GM19240 (cell line): ENCODE results near the gene EMP2.
"Not testable (repeated sequence)": the region's sequence is repeated elsewhere in the genome, so short reads cannot be mapped to it uniquely, and the experiment has no call there.

Experiments
- DNase-seq: peaks from one replicate; pipeline ENCODE4 v3.0.0; 2011; ENCODE audit warnings: low spot score; ENCODE audit not compliant: insufficient read length

Gene EMP2

DNA sequence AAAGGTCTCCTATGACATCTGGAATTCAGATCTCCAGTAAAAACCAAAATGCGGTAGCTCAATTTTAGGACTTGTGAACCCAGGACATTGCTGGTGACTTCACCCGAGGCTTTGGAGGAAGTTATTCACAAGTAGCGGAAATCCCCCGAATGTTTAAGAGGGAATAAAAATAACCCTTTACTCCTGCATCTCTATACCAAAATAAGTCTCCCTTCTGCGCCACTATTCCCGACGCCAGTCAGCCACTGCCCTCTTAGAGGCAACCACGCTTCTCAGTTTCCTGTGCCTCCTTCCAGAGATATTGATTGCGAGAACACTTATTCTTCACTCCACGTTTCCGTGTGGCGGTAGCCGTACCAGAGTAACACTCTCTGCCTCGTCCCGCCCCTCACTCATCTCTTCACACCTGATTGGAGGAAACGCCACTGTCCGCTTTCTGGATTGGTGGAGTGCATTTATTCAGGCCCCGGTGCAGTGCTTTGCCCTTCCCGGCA, 27.4 kb downstream of the EMP2 start:
- DNase-seq = peak; percentile 94

DNA sequence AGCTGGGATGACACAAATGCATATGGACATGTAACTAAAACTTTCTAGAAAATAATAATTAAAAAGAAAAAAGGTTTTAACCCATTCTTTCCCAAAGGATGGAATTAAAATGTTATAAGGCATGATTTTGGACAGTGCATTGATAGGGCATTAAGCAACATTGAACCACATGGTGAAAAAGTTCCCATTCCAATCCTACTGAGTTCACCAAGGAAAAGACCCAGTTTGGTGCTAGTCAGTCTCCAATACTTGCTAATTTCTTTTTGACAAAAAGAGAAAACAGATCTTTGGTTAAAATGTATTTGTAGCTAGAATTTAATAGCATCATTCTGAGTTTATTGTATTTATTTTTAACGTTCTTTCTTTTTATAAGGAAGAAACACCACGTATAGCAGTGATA, 28.1 kb downstream of the EMP2 start:
- DNase-seq = no peak

DNA sequence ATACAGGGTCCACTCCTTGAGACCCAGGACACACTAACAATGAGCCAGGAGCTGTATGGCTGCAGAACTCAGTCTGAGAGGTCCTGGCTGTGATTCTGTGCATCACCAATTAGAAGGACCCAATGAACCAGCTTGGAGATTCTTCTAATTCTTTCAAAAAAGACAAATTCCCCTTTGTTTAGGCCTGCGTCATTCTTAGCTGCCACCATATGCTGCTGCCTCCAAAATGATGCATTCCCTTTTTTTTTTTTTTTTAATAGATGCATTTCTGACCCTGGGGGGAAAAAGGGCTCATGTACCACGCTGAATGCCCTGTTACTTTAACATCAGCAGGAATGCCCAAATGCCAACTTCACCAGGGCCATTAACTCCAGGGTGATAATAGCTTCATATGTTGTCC, 28.5 kb downstream of the EMP2 start:
- no peak for DNase-seq

DNA sequence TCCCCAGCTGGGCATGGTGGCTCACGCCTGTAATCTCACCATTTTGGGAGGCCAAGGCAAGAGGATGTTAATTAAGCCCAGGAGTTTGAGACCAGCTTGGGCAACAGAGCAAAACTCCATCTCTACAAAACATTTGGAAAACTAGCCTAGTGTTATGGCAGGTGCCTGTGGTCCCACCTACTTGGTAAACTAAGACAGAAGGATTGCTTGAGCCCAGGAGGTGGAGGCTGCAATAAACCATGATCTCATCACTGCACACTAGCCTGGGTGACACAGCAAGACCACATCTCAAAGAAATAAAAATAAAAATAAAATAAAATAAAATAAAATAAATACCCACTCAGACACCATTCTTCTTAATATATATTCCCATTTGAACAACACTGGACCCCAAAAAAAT, 32.0 kb downstream of the EMP2 start:
- DNase-seq = no peak

DNA sequence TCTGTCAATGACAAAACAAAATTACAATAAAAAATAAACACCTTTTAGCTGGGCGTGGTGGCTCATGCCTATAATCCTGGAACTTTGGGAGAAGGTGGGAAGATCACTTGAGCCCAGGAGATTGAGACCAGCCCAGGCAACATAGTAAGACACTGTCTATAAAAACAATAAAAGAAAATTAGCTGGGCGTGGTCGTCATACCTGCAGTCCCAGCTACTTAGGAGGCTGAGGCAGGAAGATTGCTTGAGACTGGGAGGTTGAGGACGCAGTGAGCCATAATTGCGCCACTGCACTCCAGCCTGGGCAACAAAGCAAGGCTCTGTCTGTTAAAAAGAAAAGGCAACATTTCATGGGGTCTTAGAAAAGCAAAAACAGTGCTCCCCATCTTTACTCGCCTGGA, 32.7 kb downstream of the EMP2 start:
- no peak for DNase-seq

DNA sequence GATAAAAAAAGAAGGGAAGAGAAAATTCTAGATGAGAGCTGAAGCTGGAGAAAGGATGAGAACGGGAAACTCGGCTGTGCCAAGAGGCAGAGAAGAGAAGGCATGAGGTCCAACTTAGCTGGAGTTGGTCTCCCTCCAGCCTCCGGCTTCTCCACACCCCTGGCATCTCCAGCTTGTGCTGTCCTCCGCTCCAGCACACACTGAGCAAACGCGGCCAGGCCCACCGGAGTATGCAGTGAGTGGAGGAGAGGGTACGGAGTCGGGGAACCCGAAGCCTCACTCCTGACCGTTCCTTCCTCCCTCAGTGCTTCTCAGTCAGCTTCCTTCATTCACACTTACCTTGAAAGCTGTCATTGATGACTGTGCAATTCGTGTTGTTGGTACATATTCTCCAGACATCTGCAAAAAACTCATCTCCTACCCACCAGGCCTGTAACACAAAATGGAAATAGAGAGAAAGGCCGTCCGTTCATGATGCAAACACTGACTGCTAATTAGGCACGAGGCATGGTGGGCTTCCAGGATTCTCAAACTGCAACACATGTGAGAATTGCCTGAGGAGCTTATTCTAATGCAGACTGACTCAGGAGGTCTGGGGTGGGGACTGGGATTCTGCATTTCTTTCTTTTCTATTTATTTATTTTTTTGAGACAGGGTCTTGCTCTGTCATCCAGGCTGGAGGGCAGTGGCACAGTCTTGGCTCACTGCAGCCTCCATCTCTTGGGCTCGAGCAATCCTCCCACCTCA, 37.0 kb downstream of the EMP2 start:
- DNase-seq = no peak

DNA sequence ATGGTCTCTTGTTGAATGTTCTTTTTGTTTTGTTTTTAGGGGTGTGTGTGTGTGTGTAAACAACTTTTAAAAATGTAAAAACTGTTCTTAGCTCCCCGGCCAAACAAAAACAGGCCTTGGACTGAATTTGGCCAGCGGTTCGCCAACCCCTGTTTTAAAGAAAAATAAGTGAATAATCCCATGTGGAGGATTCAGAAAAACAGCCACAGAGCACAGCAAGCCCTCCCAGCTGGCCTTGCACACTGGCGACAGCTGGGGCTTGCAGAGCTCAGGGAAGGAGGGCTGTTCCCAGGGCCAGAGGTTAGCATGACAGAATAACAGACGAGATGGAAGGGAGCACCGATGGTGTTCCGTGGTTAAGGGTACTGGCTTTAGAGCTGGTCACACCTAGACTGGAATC, 39.0 kb downstream of the EMP2 start:
- no peak for DNase-seq

DNA sequence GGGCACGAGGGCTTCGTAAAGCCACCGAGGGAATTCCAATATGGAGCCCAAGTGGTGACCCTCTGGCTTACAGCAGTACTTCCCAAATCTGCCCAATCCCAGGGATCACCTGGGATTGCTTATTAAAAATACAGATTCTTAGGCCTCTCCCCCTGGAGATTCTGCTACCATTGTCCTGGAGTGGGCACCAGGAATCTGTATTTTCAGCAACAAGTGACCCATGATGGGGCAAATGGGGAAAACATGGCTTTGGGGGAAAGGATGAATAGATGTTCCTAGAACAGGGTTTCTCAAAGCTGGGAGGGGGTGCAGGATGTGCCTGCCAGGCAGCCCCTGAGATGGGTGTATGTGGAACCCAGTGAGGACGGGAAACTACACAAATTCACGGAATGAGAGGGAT, 40.6 kb downstream of the EMP2 start:
- no peak for DNase-seq

DNA sequence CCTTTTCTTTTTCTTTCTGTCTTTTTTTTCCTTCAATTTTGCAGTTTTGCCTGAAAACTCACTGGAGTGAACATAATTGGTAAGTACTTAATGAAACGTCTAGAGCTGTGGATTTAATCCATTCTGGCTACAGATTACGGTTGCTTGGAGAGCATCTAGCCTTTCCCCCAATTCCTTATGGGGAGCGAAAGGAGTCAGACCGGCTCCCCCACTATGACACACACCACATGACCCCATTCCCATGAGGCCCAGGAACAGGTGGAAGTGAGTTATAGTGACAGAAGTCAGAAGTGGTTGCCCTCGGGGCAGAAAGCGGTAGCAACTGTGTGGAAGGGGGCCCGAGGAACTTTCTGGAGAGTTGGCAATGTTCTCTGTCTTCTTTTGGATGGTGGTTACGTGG, 41.2 kb downstream of the EMP2 start:
- no peak for DNase-seq

DNA sequence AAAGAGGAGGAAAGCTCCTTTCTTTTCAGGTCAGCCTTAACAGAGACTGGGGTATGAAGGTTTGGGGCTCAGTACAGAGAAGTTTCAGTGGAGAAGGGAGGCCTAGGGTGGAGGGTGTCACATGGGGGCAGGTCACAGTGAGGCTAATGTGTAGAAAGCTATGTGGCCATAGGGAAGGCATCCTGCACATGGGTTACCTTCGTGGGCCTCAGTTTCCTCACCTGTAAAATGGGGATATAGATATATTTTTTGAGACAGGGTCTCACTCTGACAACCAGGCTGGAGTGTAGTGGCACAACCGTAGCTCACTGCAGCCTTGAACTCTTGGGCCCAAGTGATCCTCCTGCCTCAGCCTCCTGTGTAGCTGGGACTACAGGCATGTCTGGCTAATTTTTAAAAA, 41.8 kb downstream of the EMP2 start:
- DNase-seq = no peak

DNA sequence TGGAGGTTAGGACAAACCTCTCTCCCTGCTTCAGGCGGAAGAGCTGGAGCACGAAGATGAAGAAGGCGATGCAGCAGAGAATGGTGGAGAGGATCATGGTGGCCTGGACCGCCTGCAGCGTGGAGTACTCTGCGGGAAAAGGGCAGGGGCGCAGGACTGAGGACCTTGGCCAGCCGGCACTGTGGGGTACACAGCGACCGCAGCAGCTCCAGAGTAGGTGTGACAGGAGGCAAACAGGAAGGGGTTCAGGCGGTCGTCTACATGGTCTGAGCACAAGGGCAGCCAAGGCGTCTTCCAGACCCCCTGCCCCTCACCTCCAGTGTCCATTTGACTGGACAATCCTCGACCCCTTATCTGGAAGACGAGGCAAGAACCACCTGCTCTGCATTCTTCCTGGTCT, 42.5 kb downstream of the EMP2 start:
- no peak for DNase-seq

DNA sequence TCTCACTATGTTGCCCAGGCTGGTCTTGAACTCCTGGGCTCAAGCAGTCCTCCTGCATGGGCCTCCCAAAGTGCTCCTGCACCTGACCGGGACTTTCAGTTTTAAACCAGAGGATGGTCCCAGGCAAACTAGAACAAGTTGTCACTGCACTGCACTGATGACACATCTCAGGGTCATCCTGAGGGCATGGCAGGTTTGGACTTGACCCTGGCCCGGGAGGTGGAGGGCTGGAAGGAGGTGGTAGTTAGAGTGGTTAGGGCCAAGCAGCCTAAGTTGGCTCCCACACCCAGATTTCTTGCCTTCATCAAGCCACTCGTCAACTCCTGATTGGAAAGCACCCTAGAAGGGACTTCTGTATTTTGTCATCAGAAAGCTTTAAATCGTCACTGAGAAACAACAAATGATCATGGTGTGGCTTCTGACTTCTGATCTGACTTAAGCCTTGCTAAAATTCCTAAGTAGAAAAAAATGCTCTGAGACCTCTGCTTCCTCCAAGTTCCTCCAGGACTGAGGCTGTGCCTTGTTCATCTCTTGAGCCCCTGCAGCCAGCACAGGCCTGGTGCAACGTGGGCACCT, 43.5 kb downstream of the EMP2 start:
- no peak for DNase-seq

DNA sequence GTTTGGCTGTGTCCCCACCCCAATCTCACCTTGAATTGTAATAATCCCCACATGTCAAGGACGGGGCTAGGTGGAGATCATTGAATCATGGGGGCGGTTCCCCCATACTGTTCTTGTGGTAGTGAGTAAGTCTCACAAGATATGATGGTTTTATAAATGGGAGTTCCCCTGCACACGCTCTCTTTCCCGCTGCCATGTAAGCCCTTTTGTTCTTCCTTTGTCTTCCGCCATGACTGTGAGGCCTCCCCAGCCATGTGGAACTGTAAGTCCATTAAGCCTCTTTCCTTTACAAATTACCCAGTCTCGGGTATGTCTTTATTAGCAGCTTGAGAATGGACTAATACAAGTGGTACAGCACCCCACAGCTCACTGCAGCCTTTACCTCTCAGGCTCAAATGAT, 44.1 kb downstream of the EMP2 start:
- DNase-seq = not testable (repeated sequence)

DNA sequence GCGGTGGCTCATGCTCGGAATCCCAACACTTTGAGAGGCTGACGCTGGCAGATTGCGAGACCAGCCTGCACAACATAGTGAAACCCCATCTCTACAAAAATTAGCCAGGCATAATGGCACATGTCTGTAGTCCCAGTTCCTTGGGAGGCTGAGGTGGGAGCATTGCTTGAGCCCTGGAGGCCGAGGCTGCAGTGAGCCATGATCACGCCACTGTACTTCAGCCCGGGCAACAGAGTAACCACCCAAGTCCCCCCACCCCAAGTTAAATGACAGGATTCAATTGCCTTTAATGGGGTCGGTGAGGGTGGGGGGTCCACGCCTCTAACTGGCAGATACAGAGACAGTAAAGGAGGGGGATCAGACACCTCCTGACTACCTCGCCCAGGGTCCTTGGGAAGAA, 44.9 kb downstream of the EMP2 start:
- DNase-seq = no peak

DNA sequence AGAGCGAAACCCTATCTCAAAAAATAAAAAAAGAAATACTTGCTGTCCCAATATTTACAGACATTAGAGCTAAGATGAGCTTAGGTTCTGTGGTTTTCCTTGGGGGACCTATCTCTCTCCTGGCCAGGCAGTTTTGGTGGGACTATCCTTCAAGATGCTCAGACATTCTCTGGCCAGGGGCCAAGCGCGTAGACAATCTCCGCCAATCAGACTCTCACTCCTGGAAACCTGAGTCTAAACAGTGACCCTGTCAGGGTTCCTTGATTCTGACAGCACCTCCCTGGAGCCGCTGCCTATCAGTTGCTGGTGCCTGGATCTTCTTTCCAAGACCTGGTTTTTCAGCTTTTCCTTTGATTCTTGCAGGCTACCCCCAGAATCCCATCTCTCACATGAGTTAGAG, 45.6 kb downstream of the EMP2 start:
- no peak for DNase-seq

DNA sequence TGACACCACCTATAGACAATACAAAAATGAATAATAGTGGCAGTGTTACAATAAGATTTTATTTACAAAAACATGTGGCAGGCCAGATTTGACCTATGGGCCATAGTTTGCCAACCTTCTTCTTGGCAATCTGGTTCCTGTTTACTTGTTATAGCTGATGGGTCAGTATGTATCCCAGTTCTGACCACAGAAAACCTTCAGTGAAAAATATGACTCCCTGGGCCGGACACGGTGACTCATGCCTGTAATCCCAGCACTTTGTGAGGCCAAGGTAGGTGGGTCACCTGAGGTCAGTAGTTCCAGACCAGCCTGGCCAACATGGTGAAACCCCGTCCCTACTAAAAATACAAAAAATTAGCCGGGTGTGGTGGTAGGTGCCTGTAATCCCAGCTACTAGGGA, 46.8 kb downstream of the EMP2 start:
- DNase-seq = not testable (repeated sequence)

DNA sequence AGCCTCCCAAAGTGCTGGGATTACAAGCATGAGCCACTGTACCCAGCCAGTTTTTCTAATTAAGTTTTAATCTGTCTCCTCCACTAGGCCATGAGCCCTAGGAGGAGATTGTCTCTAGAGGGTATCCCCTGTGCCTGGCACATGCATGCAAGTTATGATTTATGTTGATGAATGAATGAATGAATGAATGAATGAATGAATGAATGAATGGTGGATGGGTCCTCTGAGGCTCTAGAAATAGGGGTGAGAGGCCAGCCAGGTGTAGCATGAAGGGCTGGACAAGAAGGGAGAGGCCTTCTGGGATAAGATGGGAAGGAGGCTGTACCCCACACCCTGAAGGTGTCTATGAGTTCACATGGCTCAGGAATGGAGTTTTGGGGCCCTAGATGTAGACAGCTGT, 48.8 kb downstream of the EMP2 start:
- DNase-seq = no peak

DNA sequence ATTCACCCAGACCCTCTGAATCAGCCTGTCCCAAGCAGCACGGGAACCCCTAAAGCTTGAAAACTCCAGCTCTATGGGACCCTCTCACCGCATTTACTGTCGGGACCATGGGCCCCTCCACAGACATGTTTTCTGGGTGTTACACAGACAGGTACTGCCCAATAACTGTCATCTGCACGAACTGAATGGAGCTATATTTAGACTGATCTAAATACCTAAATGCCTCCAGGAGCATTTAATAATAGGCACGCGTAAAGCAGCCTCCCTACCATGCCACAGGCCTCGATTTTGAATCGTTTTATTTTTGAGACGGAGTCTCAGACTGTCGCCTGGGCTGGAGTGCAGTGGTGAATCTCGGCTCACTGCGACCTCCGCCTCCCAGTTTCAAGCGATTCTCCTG, 49.7 kb downstream of the EMP2 start:
- DNase-seq = no peak

DNA sequence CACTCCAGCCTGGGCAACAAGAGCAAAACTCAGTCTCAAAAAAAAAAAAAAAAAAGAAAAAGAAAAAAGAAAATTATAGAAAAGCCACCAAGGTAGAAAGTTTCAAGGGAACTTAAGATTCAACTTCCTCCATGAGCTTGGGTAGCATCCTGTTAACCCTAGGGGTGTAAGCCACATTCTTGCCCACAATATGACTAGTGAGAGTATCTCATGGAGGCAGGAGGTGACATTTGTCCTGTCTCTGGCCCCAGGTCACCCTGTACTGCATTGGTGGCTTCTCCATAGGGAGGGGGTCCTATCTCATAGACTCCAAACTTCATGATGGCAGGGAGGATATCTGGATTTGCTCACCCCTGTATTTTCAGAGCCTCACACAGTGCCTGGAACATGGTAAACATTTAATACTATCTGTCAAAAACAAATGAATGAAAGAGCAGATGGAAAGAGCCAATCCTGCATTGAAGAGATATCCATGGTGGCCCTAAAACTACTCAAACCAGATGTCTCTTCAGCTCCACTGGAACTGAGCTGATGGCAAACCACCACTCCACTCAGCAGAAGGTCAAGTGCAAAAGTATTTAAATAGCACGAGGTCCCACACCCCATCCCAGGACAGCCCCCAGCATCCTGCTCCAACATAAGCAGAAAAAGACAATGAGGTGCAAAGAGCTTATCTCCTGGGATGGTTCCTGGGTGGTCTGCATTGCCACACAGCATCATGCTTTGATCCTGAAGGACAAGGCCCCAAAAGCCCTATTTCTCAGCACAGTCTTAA, 50.3 kb downstream of the EMP2 start:
- no peak for DNase-seq

DNA sequence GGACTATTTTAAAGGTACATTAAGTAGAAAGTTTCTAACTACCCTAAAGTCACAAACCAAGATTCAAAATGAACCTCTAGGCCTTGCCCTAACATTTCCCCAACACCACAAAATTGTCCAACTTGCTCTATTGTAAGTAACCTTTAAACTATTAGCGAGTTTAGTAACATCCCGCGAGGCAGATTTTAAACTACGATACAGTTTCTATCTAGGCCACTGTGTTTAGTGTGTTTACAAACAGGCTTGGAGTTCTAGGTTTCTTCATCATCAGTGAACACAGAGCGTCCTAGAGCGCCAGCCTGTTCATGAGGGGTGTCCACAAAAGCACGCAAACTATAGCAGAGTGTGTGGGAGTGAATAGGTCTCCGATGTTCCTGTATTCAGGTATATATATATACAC, 51.8 kb downstream of the EMP2 start:
- no peak for DNase-seq

DNA sequence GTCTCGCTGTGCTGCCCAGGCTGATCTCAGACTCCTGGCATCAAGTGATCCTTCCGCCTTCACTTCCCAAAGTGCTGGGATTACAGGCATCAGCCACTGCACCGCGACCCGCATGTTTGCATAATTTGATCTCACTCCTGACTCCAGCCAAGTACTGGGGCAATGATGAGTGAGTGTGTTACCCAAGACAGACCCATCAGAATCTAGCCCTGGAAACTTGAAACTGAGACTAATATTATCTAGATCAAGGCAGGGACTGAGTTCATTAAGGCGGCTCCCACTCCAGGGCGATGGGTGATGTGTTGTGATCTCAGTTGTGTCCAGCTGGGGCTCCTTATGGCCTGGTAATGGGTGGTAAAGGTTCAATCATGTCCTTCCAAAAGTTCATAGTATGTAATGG, 53.4 kb downstream of the EMP2 start:
- DNase-seq = no peak

DNA sequence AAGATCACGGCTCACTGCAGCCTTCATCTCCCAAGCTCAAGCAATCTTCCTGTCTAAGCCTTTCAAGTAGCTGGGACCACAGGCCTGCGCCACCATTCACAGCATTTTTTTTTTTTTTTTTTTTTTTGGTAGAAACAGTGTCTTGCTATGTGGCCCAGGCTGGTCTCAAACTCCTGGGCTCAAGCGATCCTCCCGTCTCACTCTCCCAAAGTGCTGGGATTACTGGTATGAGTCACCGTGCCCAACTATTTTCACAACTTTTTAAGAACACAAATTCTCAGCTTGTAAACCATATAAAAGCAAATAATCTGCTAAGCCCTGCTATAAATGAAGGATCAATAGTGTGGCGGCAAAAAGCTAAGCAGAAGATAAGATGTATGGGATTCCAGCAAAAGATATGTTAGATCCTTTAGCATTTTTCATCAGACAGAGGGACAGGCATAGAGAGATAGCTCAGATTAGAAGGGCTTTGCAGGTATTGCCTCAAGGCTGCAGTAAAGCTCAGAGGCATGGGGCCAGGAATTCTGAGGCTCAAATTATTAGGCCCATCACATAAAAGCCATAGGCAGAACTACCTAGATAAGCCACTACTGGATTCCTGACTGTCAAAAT, 55.1 kb downstream of the EMP2 start:
- no peak for DNase-seq
